ENCODE results near the gene AMTN. TPM values are rescaled to one million over a fixed set of nuclear protein-coding genes. Genes with fewer than 3 reads are reported as not detected.
"Not testable (repeated sequence)": the region's sequence is repeated elsewhere in the genome, so short reads cannot be mapped to it uniquely, and the experiment has no call there.

AMTN gene
- polyA plus RNA-seq, 1 donor, result not detected

GRCh38 chr4:70515367-70516250, 2.8 kb upstream of the AMTN start:
- WGBS (ENCODE audit: insufficient coverage, low lambda C conversion rate), result 100% methylated on average over 1 of the region's 4 CpGs
- no peaks in the 10 kb centered on the region for H3K36me3 ChIP-seq (ENCODE audit: control insufficient read depth, insufficient read depth, low read length)
- H3K27me3 ChIP-seq (ENCODE audit: control insufficient read depth, insufficient read depth, low read length), result no peaks in the 10 kb centered on the region
- no peak overlapping the region for H3K27ac ChIP-seq (ENCODE audit: low read length)
- no peaks in the 10 kb centered on the region for H3K4me1 ChIP-seq (ENCODE audit: control insufficient read depth, insufficient read depth, low read length)
- H3K4me3 ChIP-seq (ENCODE audit: low read length), result no peak overlapping the region
- DNase-seq, result no peak
- no peaks in the 10 kb centered on the region for H3K9me3 ChIP-seq (ENCODE audit: control insufficient read depth, low read depth, low read length)

GRCh38 chr4:70518716-70519115, 347 bp downstream of the AMTN start:
- Histone ChIP-seq H3K36me3 (ENCODE audit: control insufficient read depth, insufficient read depth, low read length) (no peaks in the 10 kb centered on the region), H3K9me3 (ENCODE audit: control insufficient read depth, low read depth, low read length) (no peaks in the 10 kb centered on the region), H3K27ac (ENCODE audit: low read length) (no peak overlapping the region), H3K27me3 (ENCODE audit: control insufficient read depth, insufficient read depth, low read length) (no peaks in the 10 kb centered on the region), H3K4me3 (ENCODE audit: low read length) (no peak overlapping the region), H3K4me1 (ENCODE audit: control insufficient read depth, insufficient read depth, low read length) (no peaks in the 10 kb centered on the region)
- 100% methylated on average over 1 of the region's 3 CpGs for WGBS (ENCODE audit: insufficient coverage, low lambda C conversion rate)
- no peak for DNase-seq

- Histone ChIP-seq H3K4me3 (ENCODE audit: low read length) (no peak overlapping the region), H3K9me3 (ENCODE audit: control insufficient read depth, low read depth, low read length) (no peaks in the 10 kb centered on the region), H3K27me3 (ENCODE audit: control insufficient read depth, insufficient read depth, low read length) (no peaks in the 10 kb centered on the region), H3K4me1 (ENCODE audit: control insufficient read depth, insufficient read depth, low read length) (no peaks in the 10 kb centered on the region), H3K27ac (ENCODE audit: low read length) (no peak overlapping the region), H3K36me3 (ENCODE audit: control insufficient read depth, insufficient read depth, low read length) (no peaks in the 10 kb centered on the region)
- no peak for DNase-seq
- 100% methylated on average over 6 of the region's 7 CpGs for WGBS (ENCODE audit: insufficient coverage, low lambda C conversion rate)
Measured at GRCh38 chr4:70522626-70523025, 4.3 kb downstream of the AMTN start.

GRCh38 chr4:70530997-70531396, 12.6 kb downstream of the AMTN start:
- Histone ChIP-seq H3K9me3 (ENCODE audit: control insufficient read depth, low read depth, low read length) (no peaks in the 10 kb centered on the region), H3K4me1 (ENCODE audit: control insufficient read depth, insufficient read depth, low read length) (no peaks in the 10 kb centered on the region), H3K27me3 (ENCODE audit: control insufficient read depth, insufficient read depth, low read length) (no peaks in the 10 kb centered on the region), H3K4me3 (ENCODE audit: low read length) (no peak overlapping the region), H3K36me3 (ENCODE audit: control insufficient read depth, insufficient read depth, low read length) (no peaks in the 10 kb centered on the region), H3K27ac (ENCODE audit: low read length) (no peak overlapping the region)
- 90% methylated on average over 2 of the region's 5 CpGs for WGBS (ENCODE audit: insufficient coverage, low lambda C conversion rate)
- no peak for DNase-seq

- DNase-seq, result no peak
- H3K4me1 ChIP-seq (ENCODE audit: control insufficient read depth, insufficient read depth, low read length), result no peaks in the 10 kb centered on the region
- H3K27ac ChIP-seq (ENCODE audit: low read length), result no peak overlapping the region
- H3K9me3 ChIP-seq (ENCODE audit: control insufficient read depth, low read depth, low read length), result no peaks in the 10 kb centered on the region
- 0% methylated on average over 1 of the region's 2 CpGs for WGBS (ENCODE audit: insufficient coverage, low lambda C conversion rate)
- no peaks in the 10 kb centered on the region for H3K36me3 ChIP-seq (ENCODE audit: control insufficient read depth, insufficient read depth, low read length)
- H3K4me3 ChIP-seq (ENCODE audit: low read length), result no peak overlapping the region
- no peaks in the 10 kb centered on the region for H3K27me3 ChIP-seq (ENCODE audit: control insufficient read depth, insufficient read depth, low read length)
Measured at GRCh38 chr4:70531981-70532380, 13.6 kb downstream of the AMTN start.

- Histone ChIP-seq H3K36me3 (ENCODE audit: control insufficient read depth, insufficient read depth, low read length) (no peaks in the 10 kb centered on the region), H3K4me3 (ENCODE audit: low read length) (no peak overlapping the region), H3K27ac (ENCODE audit: low read length) (no peak overlapping the region), H3K9me3 (ENCODE audit: control insufficient read depth, low read depth, low read length) (no peaks in the 10 kb centered on the region), H3K27me3 (ENCODE audit: control insufficient read depth, insufficient read depth, low read length) (no peaks in the 10 kb centered on the region), H3K4me1 (ENCODE audit: control insufficient read depth, insufficient read depth, low read length) (no peaks in the 10 kb centered on the region)
- DNase-seq, result no peak
- WGBS (ENCODE audit: insufficient coverage, low lambda C conversion rate), result no CpG with 5 or more reads among the region's 2 CpGs
Measured at GRCh38 chr4:70533211-70533610, 14.8 kb downstream of the AMTN start.

GRCh38 chr4:70533791-70534190, 15.4 kb downstream of the AMTN start:
- Histone ChIP-seq H3K36me3 (ENCODE audit: control insufficient read depth, insufficient read depth, low read length) (no peaks in the 10 kb centered on the region), H3K9me3 (ENCODE audit: control insufficient read depth, low read depth, low read length) (no peaks in the 10 kb centered on the region), H3K4me3 (ENCODE audit: low read length) (no peak overlapping the region), H3K27me3 (ENCODE audit: control insufficient read depth, insufficient read depth, low read length) (no peaks in the 10 kb centered on the region), H3K4me1 (ENCODE audit: control insufficient read depth, insufficient read depth, low read length) (no peaks in the 10 kb centered on the region), H3K27ac (ENCODE audit: low read length) (no peak overlapping the region)
- DNase-seq, result no peak
- WGBS (ENCODE audit: insufficient coverage, low lambda C conversion rate), result no CpG with 5 or more reads among the region's 3 CpGs

- WGBS (ENCODE audit: insufficient coverage, low lambda C conversion rate), result 100% methylated on average over 1 of the region's 3 CpGs
- H3K4me3 ChIP-seq (ENCODE audit: low read length); DNase-seq; H3K4me1 ChIP-seq (ENCODE audit: control insufficient read depth, insufficient read depth, low read length); H3K27ac ChIP-seq (ENCODE audit: low read length); H3K9me3 ChIP-seq (ENCODE audit: control insufficient read depth, low read depth, low read length); H3K36me3 ChIP-seq (ENCODE audit: control insufficient read depth, insufficient read depth, low read length); H3K27me3 ChIP-seq (ENCODE audit: control insufficient read depth, insufficient read depth, low read length): not testable (repeated sequence)
Measured at GRCh38 chr4:70534886-70535285, 16.5 kb downstream of the AMTN start.

GRCh38 chr4:70538869-70539268, 20.5 kb downstream of the AMTN start:
- Histone ChIP-seq H3K27me3 (ENCODE audit: control insufficient read depth, insufficient read depth, low read length) (no peaks in the 10 kb centered on the region), H3K4me3 (ENCODE audit: low read length) (no peak overlapping the region), H3K27ac (ENCODE audit: low read length) (no peak overlapping the region), H3K36me3 (ENCODE audit: control insufficient read depth, insufficient read depth, low read length) (no peaks in the 10 kb centered on the region), H3K9me3 (ENCODE audit: control insufficient read depth, low read depth, low read length) (no peaks in the 10 kb centered on the region), H3K4me1 (ENCODE audit: control insufficient read depth, insufficient read depth, low read length) (no peaks in the 10 kb centered on the region)
- DNase-seq, result no peak

- H3K9me3 ChIP-seq (ENCODE audit: control insufficient read depth, low read depth, low read length), result no peaks in the 10 kb centered on the region
- H3K36me3 ChIP-seq (ENCODE audit: control insufficient read depth, insufficient read depth, low read length), result no peaks in the 10 kb centered on the region
- DNase-seq, result no peak
- H3K27me3 ChIP-seq (ENCODE audit: control insufficient read depth, insufficient read depth, low read length), result no peaks in the 10 kb centered on the region
- no peaks in the 10 kb centered on the region for H3K4me1 ChIP-seq (ENCODE audit: control insufficient read depth, insufficient read depth, low read length)
- no peak overlapping the region for H3K27ac ChIP-seq (ENCODE audit: low read length)
- no peak overlapping the region for H3K4me3 ChIP-seq (ENCODE audit: low read length)
Measured at GRCh38 chr4:70544279-70544868, 26.0 kb downstream of the AMTN start.

- Histone ChIP-seq H3K9me3 (ENCODE audit: control insufficient read depth, low read depth, low read length) (no peaks in the 10 kb centered on the region), H3K4me1 (ENCODE audit: control insufficient read depth, insufficient read depth, low read length) (no peaks in the 10 kb centered on the region), H3K4me3 (ENCODE audit: low read length) (no peak overlapping the region), H3K36me3 (ENCODE audit: control insufficient read depth, insufficient read depth, low read length) (no peaks in the 10 kb centered on the region), H3K27ac (ENCODE audit: low read length) (no peak overlapping the region), H3K27me3 (ENCODE audit: control insufficient read depth, insufficient read depth, low read length) (no peaks in the 10 kb centered on the region)
- no peak for DNase-seq
- no CpG with 5 or more reads among the region's 1 CpG for WGBS (ENCODE audit: insufficient coverage, low lambda C conversion rate)
Measured at GRCh38 chr4:70556856-70557255, 38.5 kb downstream of the AMTN start.

All from large intestine (tissue), 3 donors.